Stomach (tissue), 9 donors: ENCODE data around the gene MAGEA6. TPM values are rescaled to one million over a fixed set of nuclear protein-coding genes. Genes with fewer than 3 reads are reported as not detected.
"Not testable (repeated sequence)": the region's sequence is repeated elsewhere in the genome, so short reads cannot be mapped to it uniquely, and the experiment has no call there.

Experiments
- DNase-seq, 2 donors: peaks; one replicate each; pipeline versions ENCODE4 v3.0.0 to v3.0.0-alpha.2; 2013 to 2019
- H3K27ac ChIP-seq, 5 donors: fragments of 200-600 bp in 4 of 5; sonication (generic) in 4 of 5; one replicate each; pipeline ENCODE4 v1.5.1; 2013 to 2019; ENCODE audit warnings: mild to moderate bottlenecking in 1 of 5, moderate library complexity in 1 of 5
- H3K27me3 ChIP-seq, 3 donors: fragments of 200-600 bp; sonication (generic); one replicate each; pipeline ENCODE4 v1.5.1; 2017 to 2019; ENCODE audit warnings: mixed run types in 1 of 3
- H3K36me3 ChIP-seq, 4 donors: fragments of 200-600 bp; sonication (generic); 1 replicate in 3 of 4; 2 replicates in 1 of 4; pipeline ENCODE4 v1.5.1; 2016 to 2019
- H3K4me1 ChIP-seq, 4 donors: fragments of 200-600 bp; sonication (generic); one replicate each; pipeline ENCODE4 v1.5.1; 2016 to 2019
- H3K4me3 ChIP-seq, 4 donors: fragments of 200-600 bp; sonication (generic) in 3 of 4; one replicate each; pipeline ENCODE4 v1.5.1; 2016 to 2019; ENCODE audit warnings: mild to moderate bottlenecking in 1 of 4
- H3K9me3 ChIP-seq, 4 donors: fragments of 200-600 bp; sonication (generic); one replicate each; pipeline ENCODE4 v1.5.1; 2016 to 2019
- EP300 ChIP-seq: sonication (generic); formaldehyde crosslinking; IDR thresholded peaks from one replicate; pipeline ENCODE4 v1.6.1; 2017; ENCODE audit warnings: antibody characterized with exemption
- POLR2A ChIP-seq, 4 donors: fragments of 450-650 bp; IDR thresholded peaks; one replicate each; pipeline ENCODE4 v1.6.1; 2016; ENCODE audit warnings: antibody characterized with exemption in 4 of 4, control low read depth in 2 of 4, mild to moderate bottlenecking in 1 of 4, moderate library complexity in 1 of 4
- POLR2AphosphoS5 ChIP-seq, 3 donors: sonication (generic); formaldehyde crosslinking; IDR thresholded peaks; one replicate each; pipeline ENCODE4 v1.6.1; 2016; ENCODE audit warnings: antibody characterized with exemption in 3 of 3
- WGBS, 5 donors: extraction: QIAGEN DNeasy Blood & Tissue Kit in 3 of 5; methylation state at CpG; one replicate each; pipeline versions ENCODE4 v1.1.5 to v1.1.7; 2013 to 2018; 5-methylcytosine and 5-hydroxymethylcytosine counted together
- intact Hi-C: fragments of 100-400 bp; cut with DNase I; formaldehyde crosslinking; loops from one replicate; pipeline ENCODE4 v1.15.1; 2023; ENCODE audit warnings: low total_unique reads
- polyA plus RNA-seq, 3 donors: library from polyadenylated mRNA; stranded (reverse); fragments of 200-250 nt; gene quantifications; one replicate each; pipeline ENCODE4 v1.2.3, GENCODE V29; 2013
- total RNA-seq, 5 donors: library from RNA; depleted of rRNA; stranded (reverse); fragments of >200 nt; gene quantifications; one replicate each; pipeline versions ENCODE4 v1.1.0 to v1.2.3, GENCODE V29; 2014 to 2016
- TF ChIP-seq, protein P1 (sequence below), 7 experiments: fragments of 450-650 bp in 4 of 7; fragments of 200-600 bp in 3 of 7; sonication (generic) in 3 of 7; IDR thresholded peaks; one replicate each; pipeline ENCODE4 v1.5.1; 2016 to 2019; ENCODE audit warnings: antibody characterized with exemption in 7 of 7, control low read depth in 2 of 7, mild to moderate bottlenecking in 1 of 7
- donor health status: healthy with polysubstance abuse.
- donor health status: Bipolar disorder and iron deficiency.
- donor health status: healthy.

Gene MAGEA6
- total and polyA plus RNA-seq, 8 donors, result not detected

DNA sequence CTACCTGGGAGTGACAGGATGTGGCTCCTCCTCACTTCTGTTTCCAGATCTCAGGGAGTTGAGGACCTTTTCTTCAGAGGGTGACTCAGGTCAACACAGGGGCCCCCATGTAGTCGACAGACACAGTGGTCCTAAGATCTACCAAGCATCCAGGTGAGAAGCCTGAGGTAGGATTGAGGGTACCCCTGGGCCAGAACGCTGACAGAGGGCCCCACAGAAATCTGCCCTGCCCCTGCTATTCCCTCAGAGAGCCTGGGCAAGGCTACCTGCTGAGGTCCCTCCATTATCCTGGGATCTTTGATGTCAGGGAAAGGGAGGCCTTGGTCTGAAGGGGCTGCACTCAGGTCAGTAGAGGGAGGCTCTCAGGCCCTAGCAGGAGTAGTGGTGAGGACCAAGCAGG lies 34.4 kb downstream of the MAGEA6 start:
- Histone ChIP-seq H3K27me3 (no peaks in the 10 kb centered on the region), H3K27ac (no peak overlapping the region), H3K36me3 (no peaks in the 10 kb centered on the region), H3K4me3 (no peak overlapping the region), H3K4me1 (no peaks in the 10 kb centered on the region), H3K9me3 (no peaks in the 10 kb centered on the region)
- no peak for TF ChIP-seq POLR2AphosphoS5 (IDR thresholded peaks at IDR 0.05)
- TF ChIP-seq, protein P1, sequence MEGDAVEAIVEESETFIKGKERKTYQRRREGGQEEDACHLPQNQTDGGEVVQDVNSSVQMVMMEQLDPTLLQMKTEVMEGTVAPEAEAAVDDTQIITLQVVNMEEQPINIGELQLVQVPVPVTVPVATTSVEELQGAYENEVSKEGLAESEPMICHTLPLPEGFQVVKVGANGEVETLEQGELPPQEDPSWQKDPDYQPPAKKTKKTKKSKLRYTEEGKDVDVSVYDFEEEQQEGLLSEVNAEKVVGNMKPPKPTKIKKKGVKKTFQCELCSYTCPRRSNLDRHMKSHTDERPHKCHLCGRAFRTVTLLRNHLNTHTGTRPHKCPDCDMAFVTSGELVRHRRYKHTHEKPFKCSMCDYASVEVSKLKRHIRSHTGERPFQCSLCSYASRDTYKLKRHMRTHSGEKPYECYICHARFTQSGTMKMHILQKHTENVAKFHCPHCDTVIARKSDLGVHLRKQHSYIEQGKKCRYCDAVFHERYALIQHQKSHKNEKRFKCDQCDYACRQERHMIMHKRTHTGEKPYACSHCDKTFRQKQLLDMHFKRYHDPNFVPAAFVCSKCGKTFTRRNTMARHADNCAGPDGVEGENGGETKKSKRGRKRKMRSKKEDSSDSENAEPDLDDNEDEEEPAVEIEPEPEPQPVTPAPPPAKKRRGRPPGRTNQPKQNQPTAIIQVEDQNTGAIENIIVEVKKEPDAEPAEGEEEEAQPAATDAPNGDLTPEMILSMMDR (IDR thresholded peaks at IDR 0.05), result no peak
- TF ChIP-seq POLR2A (IDR thresholded peaks at IDR 0.05), result no peak
- TF ChIP-seq EP300, result no peak
- DNase-seq, result no peak
- 52 to 89% (median 75%) methylated on average over 1 to 2 of the region's 2 CpGs for WGBS, 5 donors
- intact Hi-C loops, result no loop called here

DNA sequence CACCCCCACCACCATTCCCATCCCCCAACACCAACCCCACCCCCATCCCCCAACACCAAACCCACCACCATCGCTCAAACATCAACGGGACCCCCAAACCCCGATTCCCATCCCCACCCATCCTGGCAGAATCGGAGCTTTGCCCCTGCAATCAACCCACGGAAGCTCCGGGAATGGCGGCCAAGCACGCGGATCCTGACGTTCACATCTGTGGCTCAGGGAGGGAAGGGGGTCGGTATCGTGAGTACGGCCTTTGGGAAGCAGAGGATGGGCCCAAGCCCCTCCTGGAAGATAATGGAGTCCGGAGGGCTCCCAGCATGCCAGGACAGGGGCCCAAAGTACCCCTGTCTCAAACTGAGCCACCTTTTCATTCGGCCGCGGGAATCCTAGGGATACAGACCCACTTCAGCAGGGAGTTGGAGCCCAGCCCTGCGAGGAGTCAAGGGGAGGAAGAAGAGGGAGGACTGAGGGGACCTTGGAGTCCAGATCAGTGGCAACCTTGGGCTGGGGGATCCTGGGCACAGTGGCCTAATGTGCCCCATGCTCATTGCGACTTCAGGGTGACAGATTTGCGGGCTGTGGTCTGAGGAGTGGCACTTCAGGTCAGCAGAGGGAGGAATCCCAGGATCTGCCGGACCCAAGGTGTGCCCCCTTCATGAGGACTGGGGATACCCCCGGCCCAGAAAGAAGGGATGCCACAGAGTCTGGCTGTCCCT lies 35.2 kb downstream of the MAGEA6 start:
- intact Hi-C loops, H3K27me3 ChIP-seq, H3K4me3 ChIP-seq, H3K9me3 ChIP-seq, H3K27ac ChIP-seq, H3K36me3 ChIP-seq, DNase-seq, H3K4me1 ChIP-seq: not testable (repeated sequence)
- WGBS, 5 donors, result 89 to 99% (median 94%) methylated on average over 10 to 22 of the region's 22 CpGs

DNA sequence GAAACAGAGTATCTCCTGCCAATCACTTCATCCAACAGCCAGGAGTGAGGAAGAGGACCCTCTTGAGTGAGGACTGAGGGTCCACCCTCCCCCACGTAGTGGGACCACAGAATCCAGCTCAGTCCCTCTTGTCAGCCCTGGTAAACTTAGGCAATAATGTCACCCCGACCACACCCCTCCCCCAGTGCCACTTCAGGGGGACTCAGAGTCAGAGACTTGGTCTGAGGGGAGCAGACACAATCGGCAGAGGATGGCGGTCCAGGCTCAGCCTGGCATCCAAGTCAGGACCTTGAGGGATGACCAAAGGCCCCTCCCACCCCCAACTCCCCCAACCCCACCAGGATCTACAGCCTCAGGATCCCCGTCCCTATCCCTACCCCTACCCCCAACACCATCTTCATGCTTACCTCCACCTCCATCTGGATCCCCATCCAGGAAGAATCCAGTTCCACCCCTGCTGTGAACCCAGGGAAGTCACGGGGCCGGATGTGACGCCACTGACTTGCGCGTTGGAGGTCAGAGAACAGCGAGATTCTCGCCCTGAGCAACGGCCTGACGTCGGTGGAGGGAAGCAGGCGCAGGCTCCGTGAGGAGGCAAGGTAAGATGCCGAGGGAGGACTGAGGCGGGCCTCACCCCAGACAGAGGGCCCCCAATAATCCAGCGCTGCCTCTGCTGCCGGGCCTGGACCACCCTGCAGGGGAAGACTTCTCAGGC lies 36.1 kb downstream of the MAGEA6 start, which contains the start of the genes CSAG1 and MAGEA12:
Gene CSAG1 (minus strand): TSS at position 461 of the 715 bp plus-strand sequence. CDS start 1,261 bp downstream, outside the sequence.
Gene MAGEA12 (plus strand): TSS at position 497 of the 715 bp plus-strand sequence. CDS start 2,405 bp downstream, outside the sequence.
- 75 to 93% (median 83%) methylated on average over 4 to 20 of the region's 21 CpGs for WGBS, 5 donors
- intact Hi-C loops, result no loop called here

DNA sequence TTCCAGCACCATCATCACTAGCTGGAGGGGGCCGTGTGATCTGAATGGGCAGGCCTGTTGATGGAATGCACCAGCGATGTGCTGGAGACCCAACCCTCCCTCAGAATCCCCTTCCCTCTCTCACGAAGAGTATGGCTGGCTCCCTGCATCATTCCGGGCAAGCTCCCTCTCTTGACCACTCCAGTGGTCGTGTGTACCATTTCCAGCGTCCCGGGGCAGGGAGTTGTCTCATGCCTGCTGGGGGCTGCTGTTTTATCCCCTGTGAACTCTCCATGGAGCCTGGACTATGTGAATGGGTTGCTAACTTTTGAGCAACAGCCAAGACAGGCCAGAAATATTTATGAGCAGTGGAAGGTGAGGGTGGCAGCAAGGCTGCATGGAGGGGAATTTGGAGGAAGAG lies 44.1 kb downstream of the MAGEA6 start:
- no peaks in the 10 kb centered on the region for H3K36me3 ChIP-seq
- 58 to 73% (median 65%) methylated on average over 6 to 7 of the region's 7 CpGs for WGBS, 5 donors
- DNase-seq, result no peak
- H3K27ac ChIP-seq, result no peak overlapping the region
- H3K27me3 ChIP-seq, result peaks cover 0 to 4% (median 0%) of the 10 kb centered on the region in 3 donors
- no peaks in the 10 kb centered on the region for H3K4me1 ChIP-seq
- TF ChIP-seq POLR2A (IDR thresholded peaks at IDR 0.05) (no peak), POLR2AphosphoS5 (IDR thresholded peaks at IDR 0.05) (no peak), EP300 (no peak)
- TF ChIP-seq, protein P1 (IDR thresholded peaks at IDR 0.05), result no peak
- intact Hi-C loops, result no loop called here
- H3K9me3 ChIP-seq, result no peaks in the 10 kb centered on the region
- no peak overlapping the region for H3K4me3 ChIP-seq

More for the DNA sequence above, 36.1 kb downstream of the MAGEA6 start, which contains the start of the genes CSAG1 and MAGEA12:
- H3K4me3 ChIP-seq, result no peak within 1 kb of the TSS
- TF ChIP-seq POLR2AphosphoS5 (IDR thresholded peaks at IDR 0.05) (no peak), EP300 (no peak), POLR2A (IDR thresholded peaks at IDR 0.05) (no peak)
- TF ChIP-seq, protein P1 (IDR thresholded peaks at IDR 0.05), result no peak
- H3K4me1 ChIP-seq, result no peaks in the 10 kb centered on the region
- H3K27me3 ChIP-seq, result no peaks in the 10 kb centered on the region
- H3K9me3 ChIP-seq, result no peaks in the 10 kb centered on the region
- H3K27ac ChIP-seq, result no peak within 1 kb of the TSS
- no peaks in the 10 kb centered on the region for H3K36me3 ChIP-seq
- no peak for DNase-seq

Other genes with a start within 250 kb of the MAGEA6 start
- gene GABRQ, start 131.8 kb downstream of the MAGEA6 start, total RNA-seq, result under 1 TPM in 1 of 5 donors, not detected in 4; 0.18 TPM
- under 1 TPM in 1 of 3 donors, not detected in 2; 0.05 TPM for gene GABRQ, start 131.8 kb downstream of the MAGEA6 start, polyA plus RNA-seq
- not detected for gene MAGEA3, start 70.9 kb downstream of the MAGEA6 start, total RNA-seq
- not detected for gene MAGEA3, start 70.9 kb downstream of the MAGEA6 start, polyA plus RNA-seq
- not detected for gene CSAG2, start 60.4 kb downstream of the MAGEA6 start, total RNA-seq
- gene CSAG2, start 60.4 kb downstream of the MAGEA6 start, polyA plus RNA-seq, result not detected
- gene MAGEA2B, start 55.1 kb downstream of the MAGEA6 start, total RNA-seq, result not detected
- not detected for gene MAGEA2B, start 55.1 kb downstream of the MAGEA6 start, polyA plus RNA-seq
- not detected for gene CSAG1, start 36.0 kb downstream of the MAGEA6 start, total RNA-seq
- gene CSAG1, start 36.0 kb downstream of the MAGEA6 start, polyA plus RNA-seq, result not detected
- gene MAGEA12, start 35.9 kb downstream of the MAGEA6 start, total RNA-seq, result not detected
- gene MAGEA12, start 35.9 kb downstream of the MAGEA6 start, polyA plus RNA-seq, result not detected
- gene MAGEA2, start 15.8 kb downstream of the MAGEA6 start, total RNA-seq, result not detected
- gene MAGEA2, start 15.8 kb downstream of the MAGEA6 start, polyA plus RNA-seq, result not detected
- not detected for gene CSAG3, start 10.5 kb downstream of the MAGEA6 start, total RNA-seq
- gene CSAG3, start 10.5 kb downstream of the MAGEA6 start, polyA plus RNA-seq, result not detected
- 10 to 100 TPM in 4 of 5 donors, 1 to 10 TPM in 1; 10.0 to 45.5 (median 29.0) TPM for gene CETN2, start 61.1 kb upstream of the MAGEA6 start, total RNA-seq
- 10 to 100 TPM; 29.0 to 33.1 (median 32.4) TPM for gene CETN2, start 61.1 kb upstream of the MAGEA6 start, polyA plus RNA-seq
- gene NSDHL, start 61.4 kb upstream of the MAGEA6 start, total RNA-seq, result 10 to 100 TPM in 1 of 5 donors, 1 to 10 TPM in 2, under 1 TPM in 2; 0.58 to 45.5 (median 6.8) TPM
- 10 to 100 TPM in 2 of 3 donors, 1 to 10 TPM in 1; 9.5 to 28.3 (median 15.6) TPM for gene NSDHL, start 61.4 kb upstream of the MAGEA6 start, polyA plus RNA-seq
- 1 to 10 TPM; 1.2 to 6.5 (median 4.5) TPM for gene ZNF185, start 128.4 kb upstream of the MAGEA6 start, total RNA-seq
- gene ZNF185, start 128.4 kb upstream of the MAGEA6 start, polyA plus RNA-seq, result 10 to 100 TPM in 1 of 3 donors, 1 to 10 TPM in 2; 4.4 to 48.2 (median 4.6) TPM
- not detected for gene PNMA5, start 224.4 kb upstream of the MAGEA6 start, total RNA-seq
- under 1 TPM in 1 of 3 donors, not detected in 2; 0.05 TPM for gene PNMA5, start 224.4 kb upstream of the MAGEA6 start, polyA plus RNA-seq